Gastrocnemius medialis (tissue), 4 donors: ENCODE data around the gene SMARCD3. TPM values are rescaled to one million over a fixed set of nuclear protein-coding genes. Genes with fewer than 3 reads are reported as not detected.

ENCODE experiments used
- ATAC-seq, 2 donors: fragments of 150-250 bp; one replicate each; pipeline ENCODE4 v1.9.1; 2016
- DNase-seq, 2 donors: peaks; one replicate each; pipeline ENCODE4 v3.0.0-alpha.2; 2019
- H3K27ac ChIP-seq, 4 donors: fragments of 200-600 bp; sonication (generic); 1 replicate in 1 of 4; 2 replicates in 3 of 4; pipeline ENCODE4 v1.5.1; 2016 to 2018; ENCODE audit warnings: mild to moderate bottlenecking in 2 of 4, moderate library complexity in 1 of 4
- H3K27me3 ChIP-seq, 3 donors: fragments of 200-600 bp; sonication (generic) in 2 of 3; 1 replicate in 1 of 3; 2 replicates in 2 of 3; pipeline versions ENCODE4 v1.5.1 to v1.6.0; 2016 to 2019; ENCODE audit warnings: mild to moderate bottlenecking in 1 of 3, moderate library complexity in 1 of 3
- H3K36me3 ChIP-seq, 2 donors: fragments of 200-600 bp; sonication (generic) in 1 of 2; one replicate each; pipeline ENCODE4 v1.5.1; 2017 to 2018
- H3K4me1 ChIP-seq, 2 donors: fragments of 200-600 bp; sonication (generic) in 1 of 2; one replicate each; pipeline ENCODE4 v1.5.1; 2016 to 2017; ENCODE audit warnings: mild to moderate bottlenecking in 2 of 2
- H3K4me3 ChIP-seq, 4 donors: fragments of 200-600 bp; sonication (generic) in 3 of 4; 1 replicate in 1 of 4; 2 replicates in 3 of 4; pipeline ENCODE4 v1.5.1; 2016 to 2019; ENCODE audit warnings: mild to moderate bottlenecking in 2 of 4
- H3K9me3 ChIP-seq, 3 donors: fragments of 200-600 bp; sonication (generic) in 2 of 3; 1 replicate in 1 of 3; 2 replicates in 2 of 3; pipeline ENCODE4 v1.5.1; 2016 to 2019
- POLR2A ChIP-seq, 2 donors: fragments of 450-650 bp; IDR thresholded peaks; one replicate each; pipeline ENCODE4 v1.6.1; 2017; ENCODE audit warnings: antibody characterized with exemption in 2 of 2, mild to moderate bottlenecking in 2 of 2, moderate library complexity in 2 of 2
- in situ Hi-C, 4 donors: fragments of 200-750 bp; cut with MboI; loops; one replicate each; pipeline versions ENCODE4 v1.15.0 to v1.8.0; 2017; ENCODE audit warnings: low sequenced_read_pairs in 4 of 4
- intact Hi-C: fragments of 100-400 bp; cut with DNase I; formaldehyde crosslinking; loops from one replicate; pipeline ENCODE4 v1.15.1; 2023; ENCODE audit warnings: low total_unique reads
- total RNA-seq, 4 donors: library from RNA; depleted of rRNA; stranded (reverse); fragments of >200 nt; gene quantifications; one replicate each; pipeline versions ENCODE4 v1.1.0 to v1.2.3, GENCODE V29; 2016
- TF ChIP-seq, protein P1 (sequence below), 5 experiments: fragments of 450-650 bp in 3 of 5; fragments of 200-600 bp in 2 of 5; sonication (generic) in 2 of 5; IDR thresholded peaks in 4 of 5; conservative IDR thresholded peaks in 1 of 5; 1 replicate in 4 of 5; 2 replicates in 1 of 5; pipeline ENCODE4 v1.5.1; 2016 to 2019; ENCODE audit warnings: antibody characterized with exemption in 5 of 5, mild to moderate bottlenecking in 3 of 5, moderate library complexity in 3 of 5

SMARCD3 gene
- total RNA-seq, result 100 to 1,000 TPM in 1 of 4 donors, 10 to 100 TPM in 3; 41.8 to 103 (median 75.4) TPM

DNA sequence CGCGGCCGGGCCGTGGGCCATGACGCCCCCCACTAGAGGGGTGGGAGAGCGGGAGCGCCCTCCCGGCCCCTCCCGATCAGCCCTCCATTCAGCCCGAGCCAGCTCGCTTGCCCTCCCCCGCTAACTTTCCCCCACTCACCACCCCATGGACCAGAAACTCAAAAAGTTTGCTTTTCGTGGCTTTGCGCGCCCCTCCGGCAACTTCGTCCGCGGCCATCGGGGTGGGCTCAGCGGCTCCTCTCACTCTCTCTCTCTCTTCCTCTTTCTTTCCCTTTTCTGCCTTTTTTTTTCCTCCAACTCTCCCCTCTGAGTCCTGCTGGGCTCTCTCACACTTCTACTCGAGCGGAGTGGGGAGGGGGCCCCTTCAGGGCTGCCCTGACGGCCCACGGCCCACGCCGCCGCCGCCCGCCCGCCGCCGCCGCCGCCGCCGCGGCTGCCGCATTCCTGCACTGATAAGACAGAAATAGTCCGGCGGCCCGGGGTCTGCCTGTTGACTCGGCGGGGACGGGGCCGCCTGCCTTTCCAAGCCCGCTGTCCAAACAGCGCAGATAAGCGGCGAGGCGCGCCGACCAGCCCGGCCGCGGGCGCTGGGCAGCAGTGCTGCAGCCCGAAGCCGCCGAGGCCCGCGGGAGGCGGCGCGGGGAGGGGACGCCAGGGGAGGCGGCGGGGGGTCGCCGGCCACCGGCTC, at the start of gene SMARCD3:
TSS of gene SMARCD3 (minus strand) at position 349 of the 688 bp plus-strand sequence. CDS start at position 217, 132 bp downstream.
- ATAC-seq, result peak; percentile 27 to 30

GRCh38 chr7:151296202-151296992, 47.9 kb upstream of the SMARCD3 start:
- no peak for TF ChIP-seq POLR2A (IDR thresholded peaks at IDR 0.05)
- Histone ChIP-seq H3K27me3 (peaks cover 0 to 3% (median 0%) of the 10 kb centered on the region in 3 donors), H3K9me3 (no peaks in the 10 kb centered on the region), H3K27ac (no peak overlapping the region), H3K36me3 (no peaks in the 10 kb centered on the region), H3K4me1 (no peaks in the 10 kb centered on the region), H3K4me3 (no peak overlapping the region)
- intact Hi-C loops (no loop called here), in situ Hi-C loops (no loop called here)
- DNase-seq (no peak), ATAC-seq (no peak)

More for the DNA sequence above, at the start of gene SMARCD3:
- Histone ChIP-seq H3K27me3 (no peaks in the 10 kb centered on the region), H3K4me3 (peak within 1 kb of the TSS; percentile 68 to 94 (median 85)), H3K27ac (peak within 1 kb of the TSS; percentile 92 to 100 (median 98)), H3K36me3 (no peaks in the 10 kb centered on the region), H3K9me3 (no peaks in the 10 kb centered on the region), H3K4me1 (peaks cover 64 to 77% of the 10 kb centered on the region in 2 donors)
- TF ChIP-seq, protein P1, sequence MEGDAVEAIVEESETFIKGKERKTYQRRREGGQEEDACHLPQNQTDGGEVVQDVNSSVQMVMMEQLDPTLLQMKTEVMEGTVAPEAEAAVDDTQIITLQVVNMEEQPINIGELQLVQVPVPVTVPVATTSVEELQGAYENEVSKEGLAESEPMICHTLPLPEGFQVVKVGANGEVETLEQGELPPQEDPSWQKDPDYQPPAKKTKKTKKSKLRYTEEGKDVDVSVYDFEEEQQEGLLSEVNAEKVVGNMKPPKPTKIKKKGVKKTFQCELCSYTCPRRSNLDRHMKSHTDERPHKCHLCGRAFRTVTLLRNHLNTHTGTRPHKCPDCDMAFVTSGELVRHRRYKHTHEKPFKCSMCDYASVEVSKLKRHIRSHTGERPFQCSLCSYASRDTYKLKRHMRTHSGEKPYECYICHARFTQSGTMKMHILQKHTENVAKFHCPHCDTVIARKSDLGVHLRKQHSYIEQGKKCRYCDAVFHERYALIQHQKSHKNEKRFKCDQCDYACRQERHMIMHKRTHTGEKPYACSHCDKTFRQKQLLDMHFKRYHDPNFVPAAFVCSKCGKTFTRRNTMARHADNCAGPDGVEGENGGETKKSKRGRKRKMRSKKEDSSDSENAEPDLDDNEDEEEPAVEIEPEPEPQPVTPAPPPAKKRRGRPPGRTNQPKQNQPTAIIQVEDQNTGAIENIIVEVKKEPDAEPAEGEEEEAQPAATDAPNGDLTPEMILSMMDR (IDR thresholded peaks at IDR 0.05 in 4 of 5, conservative IDR thresholded peaks at IDR 0.05 in 1 of 5), result peak in 3 of 5 experiments; percentile 6 to 11 (median 11)
- no peak for TF ChIP-seq POLR2A (IDR thresholded peaks at IDR 0.05)
- DNase-seq, result peak in 1 of 2 donors; percentile 67
- intact Hi-C loops, result loop anchor here (5.0 to 10.0 kb wide), 5 partner anchors 166 to 884 kb away; partner anchors contain the start of genes ABCB8, FASTK, REPIN1 and TMUB1
- in situ Hi-C loops, result no loop called here

GRCh38 chr7:151292850-151293249, 44.4 kb upstream of the SMARCD3 start:
- in situ Hi-C loops (no loop called here), intact Hi-C loops (no loop called here)
- Histone ChIP-seq H3K4me3 (no peak overlapping the region), H3K9me3 (no peaks in the 10 kb centered on the region), H3K36me3 (no peaks in the 10 kb centered on the region), H3K27me3 (peaks cover 0 to 3% (median 0%) of the 10 kb centered on the region in 3 donors), H3K27ac (no peak overlapping the region), H3K4me1 (no peaks in the 10 kb centered on the region)
- no peak for ATAC-seq
- no peak for TF ChIP-seq POLR2A (IDR thresholded peaks at IDR 0.05)
- TF ChIP-seq, protein P1 (IDR thresholded peaks at IDR 0.05 in 4 of 5, conservative IDR thresholded peaks at IDR 0.05 in 1 of 5), result no peak
- no peak for DNase-seq

- intact Hi-C loops, result no loop called here
- Histone ChIP-seq H3K36me3 (no peaks in the 10 kb centered on the region), H3K27ac (no peak overlapping the region), H3K4me1 (no peaks in the 10 kb centered on the region), H3K9me3 (no peaks in the 10 kb centered on the region), H3K4me3 (no peak overlapping the region), H3K27me3 (peaks cover 0 to 3% (median 0%) of the 10 kb centered on the region in 3 donors)
- no peak for ATAC-seq
- TF ChIP-seq, protein P1 (IDR thresholded peaks at IDR 0.05 in 4 of 5, conservative IDR thresholded peaks at IDR 0.05 in 1 of 5), result no peak
- TF ChIP-seq POLR2A (IDR thresholded peaks at IDR 0.05), result no peak
- in situ Hi-C loops, result no loop called here
- DNase-seq, result no peak
Measured at GRCh38 chr7:151291206-151291605, 42.7 kb upstream of the SMARCD3 start.

DNA sequence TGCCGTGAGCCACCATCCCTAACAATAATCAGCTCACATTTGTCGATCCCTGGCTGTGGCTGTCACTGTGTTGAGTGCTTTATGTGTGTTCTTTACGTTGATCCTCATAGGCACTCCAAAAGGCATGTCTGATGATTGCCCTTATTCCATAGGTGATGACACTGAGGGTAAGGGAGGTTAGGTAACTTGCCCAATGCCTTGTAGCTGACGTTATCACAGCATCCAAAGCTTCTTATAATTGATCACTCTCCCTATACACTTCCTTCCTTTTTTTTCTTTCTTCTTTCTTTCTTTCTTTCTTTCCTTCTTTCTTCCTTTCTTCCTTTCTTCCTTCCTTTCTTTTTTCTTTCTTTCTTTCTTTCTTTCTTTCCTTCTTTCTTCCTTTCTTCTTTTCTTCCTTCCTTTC, 41.9 kb upstream of the SMARCD3 start:
- TF ChIP-seq POLR2A (IDR thresholded peaks at IDR 0.05), result no peak
- TF ChIP-seq, protein P1 (IDR thresholded peaks at IDR 0.05 in 4 of 5, conservative IDR thresholded peaks at IDR 0.05 in 1 of 5), result no peak
- Histone ChIP-seq H3K36me3 (no peaks in the 10 kb centered on the region), H3K27ac (no peak overlapping the region), H3K4me3 (no peak overlapping the region), H3K27me3 (no peaks in the 10 kb centered on the region), H3K9me3 (no peaks in the 10 kb centered on the region), H3K4me1 (no peaks in the 10 kb centered on the region)
- no peak for DNase-seq
- in situ Hi-C loops, result no loop called here
- intact Hi-C loops, result no loop called here
- no peak for ATAC-seq
